ENCODE measurements around the gene TNFRSF14. TPM values are rescaled to one million over a fixed set of nuclear protein-coding genes. Genes with fewer than 3 reads are reported as not detected.

Gene TNFRSF14
- total RNA-seq, 2 experiments from 2014 or later, result 191 to 194 TPM

GRCh38 chr1:2556678-2557481, 709 bp downstream of the TNFRSF14 start:
- no peaks in the 10 kb centered on the region for H3K9me3 ChIP-seq (ENCODE audit: control insufficient read depth in 1 of 2, insufficient read depth in 1 of 2, low read length in 2 of 2)
- TF ChIP-seq CTCF (IDR thresholded peaks at IDR 0.05), result no peak
- Mint-ChIP-seq H3K9me3 (no peaks in the 10 kb centered on the region), H3K27me3 (no peaks in the 10 kb centered on the region), H3K27ac (peak overlapping the region; percentile 98), H3K36me3 (ENCODE audit: low read depth) (peaks cover 33% of the 10 kb centered on the region), H3K4me1 (ENCODE audit: low read depth) (peaks cover 38% of the 10 kb centered on the region), H3K4me3 (peak overlapping the region; percentile 97)
- POLR2A ChIA-PET, result interaction anchor here (0.5 to 5.7 kb wide), 18 partner anchors 8 to 362 kb away, joined by 3 to 133 read pairs (median 6); partner anchors contain the start of genes FAAP20, HES5, MORN1 and PANK4
- ATAC-seq (ENCODE audit: poor library complexity) (no peak), DNase-seq (peak in 4 of 14 experiments; percentile 36 to 68 (median 52))
- intact Hi-C loops (cut with DNase I, micrococcal nuclease), result loop anchor here in 1 of 2 experiments (1.0 kb wide), 2 partner anchors 21 to 28 kb away; no protein-coding TSS in a partner anchor
- CTCF ChIA-PET, result interaction anchor here (0.8 to 3.0 kb wide), 5 partner anchors 8 to 33 kb away, joined by 3 to 38 read pairs (median 5); no protein-coding TSS in a partner anchor
- peaks cover 44% of the 10 kb centered on the region for H3K36me3 ChIP-seq (ENCODE audit: insufficient read depth, low read length)
- H3K4me1 ChIP-seq (ENCODE audit: insufficient read depth, low read length), result peaks cover 65% of the 10 kb centered on the region
- H3K27me3 ChIP-seq (ENCODE audit: control insufficient read depth in 1 of 2, insufficient read depth in 2 of 2, low read length in 2 of 2), result no peaks in the 10 kb centered on the region
- H3K4me3 ChIP-seq (ENCODE audit: low read length), result peak overlapping the region; percentile 99
- H3K27ac ChIP-seq (ENCODE audit: low read depth in 1 of 2, low read length in 2 of 2), result peak overlapping the region; percentile 96

GRCh38 chr1:2557482-2558400, 1.6 kb downstream of the TNFRSF14 start:
- no peaks in the 10 kb centered on the region for H3K9me3 ChIP-seq (ENCODE audit: control insufficient read depth in 1 of 2, insufficient read depth in 1 of 2, low read length in 2 of 2)
- ATAC-seq (ENCODE audit: poor library complexity), result no peak
- no peak for TF ChIP-seq CTCF (IDR thresholded peaks at IDR 0.05)
- H3K27ac ChIP-seq (ENCODE audit: low read depth in 1 of 2, low read length in 2 of 2), result peak overlapping the region; percentile 96
- Mint-ChIP-seq H3K4me3 (peak overlapping the region; percentile 86), H3K27ac (peak overlapping the region; percentile 98), H3K27me3 (no peaks in the 10 kb centered on the region), H3K4me1 (ENCODE audit: low read depth) (peaks cover 38% of the 10 kb centered on the region), H3K9me3 (no peaks in the 10 kb centered on the region), H3K36me3 (ENCODE audit: low read depth) (peaks cover 36% of the 10 kb centered on the region)
- CTCF ChIA-PET, result interaction anchor here (1.3 kb wide), 1 partner anchor 27 kb away, joined by 4 read pairs; no protein-coding TSS in a partner anchor
- H3K36me3 ChIP-seq (ENCODE audit: insufficient read depth, low read length), result peaks cover 50% of the 10 kb centered on the region
- DNase-seq, result no peak
- peaks cover 68% of the 10 kb centered on the region for H3K4me1 ChIP-seq (ENCODE audit: insufficient read depth, low read length)
- intact Hi-C loops (cut with DNase I, micrococcal nuclease), result no loop called here
- peak overlapping the region; percentile 99 for H3K4me3 ChIP-seq (ENCODE audit: low read length)
- POLR2A ChIA-PET, result interaction anchor here (0.9 to 5.7 kb wide), 5 partner anchors 11 to 363 kb away, joined by 3 to 133 read pairs (median 6); partner anchors contain the start of genes FAAP20 and PRXL2B
- no peaks in the 10 kb centered on the region for H3K27me3 ChIP-seq (ENCODE audit: control insufficient read depth in 1 of 2, insufficient read depth in 2 of 2, low read length in 2 of 2)

GRCh38 chr1:2558420-2558819, 2.2 kb downstream of the TNFRSF14 start:
- Mint-ChIP-seq H3K4me1 (ENCODE audit: low read depth) (peaks cover 38% of the 10 kb centered on the region), H3K4me3 (peak overlapping the region; percentile 86), H3K9me3 (no peaks in the 10 kb centered on the region), H3K27me3 (no peaks in the 10 kb centered on the region), H3K36me3 (ENCODE audit: low read depth) (peaks cover 40% of the 10 kb centered on the region), H3K27ac (peak overlapping the region; percentile 98)
- Histone ChIP-seq H3K27ac (ENCODE audit: low read depth in 1 of 2, low read length in 2 of 2) (peak overlapping the region in 1 of 2 donors; percentile 96), H3K27me3 (ENCODE audit: control insufficient read depth in 1 of 2, insufficient read depth in 2 of 2, low read length in 2 of 2) (no peaks in the 10 kb centered on the region), H3K4me1 (ENCODE audit: insufficient read depth, low read length) (peaks cover 68% of the 10 kb centered on the region), H3K9me3 (ENCODE audit: control insufficient read depth in 1 of 2, insufficient read depth in 1 of 2, low read length in 2 of 2) (no peaks in the 10 kb centered on the region), H3K4me3 (ENCODE audit: low read length) (no peak overlapping the region), H3K36me3 (ENCODE audit: insufficient read depth, low read length) (peaks cover 56% of the 10 kb centered on the region)
- ATAC-seq (ENCODE audit: poor library complexity) (no peak), DNase-seq (no peak)
- no peak for TF ChIP-seq CTCF (IDR thresholded peaks at IDR 0.05)
- ChIA-PET POLR2A (interaction anchor here (0.9 to 5.7 kb wide), 2 partner anchors 27 to 302 kb away, joined by 6 to 133 read pairs; partner anchors contain the start of gene PRXL2B), CTCF (interaction anchor here (1.3 kb wide), 1 partner anchor 27 kb away, joined by 4 read pairs; no protein-coding TSS in a partner anchor)
- intact Hi-C loops (cut with DNase I, micrococcal nuclease), result no loop called here

Data from CD4-positive, alpha-beta T cell (primary cell).